HG03460 (cell line): Measurements from ENCODE around the gene TRUB2.
"Not testable (repeated sequence)": the region's sequence is repeated elsewhere in the genome, so short reads cannot be mapped to it uniquely, and the experiment has no call there.

ENCODE experiments used
- ATAC-seq: cut with Tn5 transposase; IDR thresholded peaks from one replicate; pipeline ENCODE4 v1.9.1; 2021; ENCODE audit not compliant: unreplicated experiment

Gene TRUB2

GRCh38 chr9:128304136-128304970 is 17.9 kb downstream of the TRUB2 start:
- no peak for ATAC-seq

GRCh38 chr9:128298535-128299482 is 23.4 kb downstream of the TRUB2 start:
- ATAC-seq: no peak

- no peak for ATAC-seq
Observed at GRCh38 chr9:128297221-128297773, 24.9 kb downstream of the TRUB2 start.

- ATAC-seq: no peak
Observed at GRCh38 chr9:128296340-128297220, 25.7 kb downstream of the TRUB2 start.

- ATAC-seq: no peak
Observed at GRCh38 chr9:128294142-128294541, 28.1 kb downstream of the TRUB2 start.

- ATAC-seq: no peak
Observed at GRCh38 chr9:128293091-128293490, 29.2 kb downstream of the TRUB2 start.

- no peak for ATAC-seq
Observed at GRCh38 chr9:128292009-128292408, 30.2 kb downstream of the TRUB2 start.

- ATAC-seq: no peak
Observed at GRCh38 chr9:128288273-128289004, 33.8 kb downstream of the TRUB2 start.

GRCh38 chr9:128286440-128286839 is 35.8 kb downstream of the TRUB2 start:
- no peak for ATAC-seq

- no peak for ATAC-seq
Observed at GRCh38 chr9:128285033-128285784, 37.0 kb downstream of the TRUB2 start.

- no peak for ATAC-seq
Observed at GRCh38 chr9:128282500-128282899, 39.7 kb downstream of the TRUB2 start.

- no peak for ATAC-seq
Observed at GRCh38 chr9:128280084-128280622, 42.1 kb downstream of the TRUB2 start.

- ATAC-seq: not testable (repeated sequence)
Observed at GRCh38 chr9:128279088-128280073, 42.9 kb downstream of the TRUB2 start.

GRCh38 chr9:128276574-128277270 is 45.5 kb downstream of the TRUB2 start:
- no peak for ATAC-seq

GRCh38 chr9:128276008-128276573 is 46.2 kb downstream of the TRUB2 start, which contains the start of gene SWI5:
Gene SWI5 (plus strand): TSS chr9:128276276.
- peak; percentile 94 for ATAC-seq

- peak; percentile 46 for ATAC-seq
Observed at GRCh38 chr9:128275198-128276007, 46.8 kb downstream of the TRUB2 start, which contains the start of gene GOLGA2. Gene GOLGA2 (minus strand): TSS chr9:128276007. CDS start chr9:128275976, 31 bp downstream.
